H1 (cell line): ENCODE results near the gene GCAT. TPM values are rescaled to one million over a fixed set of nuclear protein-coding genes. Genes with fewer than 3 reads are reported as not detected.

Experiments used
- BRCA1 ChIP-seq: IDR thresholded peaks from 2 replicates; pipeline ENCODE4 v1.6.1; 2012; ENCODE audit warnings: low read depth, low read length, improper control_type of control experiment
- CTBP2 ChIP-seq: IDR thresholded peaks from 2 replicates; pipeline ENCODE4 v1.7.0; 2011; ENCODE audit warnings: borderline replicate concordance, mild to moderate bottlenecking, moderate library complexity, mixed read lengths, low read length; ENCODE audit not compliant: insufficient read depth, insufficient read length
- FOSL1 ChIP-seq: IDR thresholded peaks from 2 replicates; pipeline ENCODE4 v1.6.1; 2011; ENCODE audit warnings: mild to moderate bottlenecking, low read depth, low read length, moderate library complexity; ENCODE audit not compliant: insufficient read depth
- MAFK ChIP-seq: IDR thresholded peaks from 2 replicates; pipeline ENCODE4 v1.6.1; 2012; ENCODE audit warnings: low read depth, mild to moderate bottlenecking, improper control_type of control experiment, low read length
- RNF2 ChIP-seq: fragments of 200-900, 300-1000 bp; sonication (generic); IDR thresholded peaks from 2 replicates; pipeline ENCODE4 v1.7.1; 2016; ENCODE audit warnings: borderline replicate concordance, low read depth, mild to moderate bottlenecking, antibody characterized with exemption, low read length; ENCODE audit not compliant: poor library complexity, severe bottlenecking; ENCODE audit errors: missing control alignments
- SIX5 ChIP-seq: IDR thresholded peaks from 2 replicates; pipeline ENCODE4 v1.6.1; 2011; ENCODE audit warnings: mild to moderate bottlenecking, low read depth, low read length
- polyA plus RNA-seq, 7 experiments: library from polyadenylated mRNA; depleted of rRNA in 3 of 7; stranded (reverse) in 5 of 7; unstranded in 2 of 7; fragments of >200 nt in 5 of 7; fragments of 200-250 nt in 2 of 7; gene quantifications; 1 replicate in 5 of 7; 2 replicates in 1 of 7; 4 replicates in 1 of 7; pipeline versions ENCODE4 v1.2.1 to v1.2.3, GENCODE V29; 2011 to 2013; ENCODE audit warnings: missing spikeins in 2 of 7, mixed read lengths in 2 of 7
- total RNA-seq: library from RNA; stranded (reverse); fragmentation: NEBNext Ultra II Directional; extraction: Animal tissue kit (Norgen Biotek cat#: 25700); gene quantifications from 2 replicates; pipeline ENCODE4 v1.2.1, GENCODE V29; 2021

Gene GCAT
- total and polyA plus RNA-seq, 2 of the 8 experiments (the other 6 are each of a cell fraction or from before 2014, with no cell fraction given) = 24.3 to 47.5 TPM

- no peak for TF ChIP-seq RNF2
- TF ChIP-seq FOSL1 = no peak
- no peak for TF ChIP-seq BRCA1
- TF ChIP-seq SIX5 = no peak
- no peak for TF ChIP-seq MAFK
- no peak for TF ChIP-seq CTBP2
- TF ChIP-seq, all 59 proteins: peak for 0
These were observed 12.6 kb downstream of the GCAT start (continued) for GRCh38 chr22:37820350-37820749.
